A673 (cell line): ENCODE results near the gene PCDHGA2.

ENCODE experiments used
- EZH2 ChIP-seq: fragments of 200-600 bp; sonication (generic); IDR thresholded peaks from 2 replicates; pipeline ENCODE4 v1.6.1; 2017; ENCODE audit warnings: borderline replicate concordance, low read depth, mild to moderate bottlenecking, mixed read lengths, antibody characterized with exemption, low read length; ENCODE audit not compliant: poor library complexity, severe bottlenecking
- TF ChIP-seq, protein P1 (sequence below): fragments of 300-800, 200-600 bp; sonication (generic); conservative IDR thresholded peaks from 2 replicates; pipeline ENCODE4 v1.5.1; 2017; ENCODE audit warnings: low read depth, mild to moderate bottlenecking, antibody characterized with exemption, low read length, moderate library complexity, mixed read lengths

DNA sequence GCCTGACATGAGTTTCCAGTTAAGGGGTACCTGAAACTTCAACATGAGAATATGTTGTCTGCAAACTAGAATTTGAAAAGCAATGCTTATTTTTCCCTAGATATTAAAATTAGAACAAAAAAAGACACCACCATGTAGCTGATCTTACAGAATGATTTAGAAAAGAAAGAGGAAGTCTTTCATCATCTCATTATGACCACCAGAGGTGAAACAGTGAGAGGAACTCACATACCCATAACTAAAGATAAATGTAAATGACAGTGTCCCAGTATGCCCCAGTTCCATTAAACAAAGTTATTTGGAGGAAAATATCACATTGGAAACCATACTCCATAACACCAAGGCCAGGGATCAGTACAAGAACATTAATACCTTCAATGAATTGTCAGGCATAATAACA is 24.8 kb upstream of the PCDHGA2 start:
- TF ChIP-seq, protein P1, sequence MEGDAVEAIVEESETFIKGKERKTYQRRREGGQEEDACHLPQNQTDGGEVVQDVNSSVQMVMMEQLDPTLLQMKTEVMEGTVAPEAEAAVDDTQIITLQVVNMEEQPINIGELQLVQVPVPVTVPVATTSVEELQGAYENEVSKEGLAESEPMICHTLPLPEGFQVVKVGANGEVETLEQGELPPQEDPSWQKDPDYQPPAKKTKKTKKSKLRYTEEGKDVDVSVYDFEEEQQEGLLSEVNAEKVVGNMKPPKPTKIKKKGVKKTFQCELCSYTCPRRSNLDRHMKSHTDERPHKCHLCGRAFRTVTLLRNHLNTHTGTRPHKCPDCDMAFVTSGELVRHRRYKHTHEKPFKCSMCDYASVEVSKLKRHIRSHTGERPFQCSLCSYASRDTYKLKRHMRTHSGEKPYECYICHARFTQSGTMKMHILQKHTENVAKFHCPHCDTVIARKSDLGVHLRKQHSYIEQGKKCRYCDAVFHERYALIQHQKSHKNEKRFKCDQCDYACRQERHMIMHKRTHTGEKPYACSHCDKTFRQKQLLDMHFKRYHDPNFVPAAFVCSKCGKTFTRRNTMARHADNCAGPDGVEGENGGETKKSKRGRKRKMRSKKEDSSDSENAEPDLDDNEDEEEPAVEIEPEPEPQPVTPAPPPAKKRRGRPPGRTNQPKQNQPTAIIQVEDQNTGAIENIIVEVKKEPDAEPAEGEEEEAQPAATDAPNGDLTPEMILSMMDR: no peak
- TF ChIP-seq EZH2: no peak
